Stimulated activated CD4-positive, alpha-beta T cell treated with anti-CD3 and anti-CD28 coated beads, Interleukin-2, amount 100 ng/mL, for 4 hours (primary cell): ENCODE measurements around the gene CLIC4.
"Not testable (repeated sequence)": the region's sequence is repeated elsewhere in the genome, so short reads cannot be mapped to it uniquely, and the experiment has no call there.

ENCODE experiments used
- DNase-seq: peaks from one replicate; pipeline ENCODE4 v3.0.0-alpha.2; 2020; ENCODE audit warnings: low read depth

The CLIC4 gene

GRCh38 chr1:24773618-24774017 is 28.4 kb downstream of the CLIC4 start:
- no peak for DNase-seq

GRCh38 chr1:24775348-24775747 is 30.1 kb downstream of the CLIC4 start:
- no peak for DNase-seq

DNA sequence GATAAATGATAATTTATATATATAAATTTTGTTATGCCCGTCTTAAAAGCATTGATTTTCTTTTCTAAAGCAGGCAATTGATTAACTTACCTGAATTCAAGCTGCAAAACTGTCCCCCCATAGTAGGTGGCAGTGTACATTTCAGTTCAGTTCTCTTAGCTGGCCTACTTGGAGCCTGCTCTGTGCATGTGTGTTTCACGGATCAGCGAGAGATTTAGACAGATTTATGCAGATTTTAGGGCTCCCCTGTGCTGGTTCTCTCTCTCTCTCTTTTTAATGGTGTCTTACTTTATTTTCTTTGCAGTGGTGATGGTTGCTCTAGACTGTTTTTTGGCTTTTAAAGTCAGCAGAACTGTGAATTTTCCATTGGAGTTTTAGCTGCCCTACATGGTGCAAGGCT is 30.7 kb downstream of the CLIC4 start:
- DNase-seq = no peak

- DNase-seq = no peak
Measured at GRCh38 chr1:24776821-24777220, 31.6 kb downstream of the CLIC4 start.

DNA sequence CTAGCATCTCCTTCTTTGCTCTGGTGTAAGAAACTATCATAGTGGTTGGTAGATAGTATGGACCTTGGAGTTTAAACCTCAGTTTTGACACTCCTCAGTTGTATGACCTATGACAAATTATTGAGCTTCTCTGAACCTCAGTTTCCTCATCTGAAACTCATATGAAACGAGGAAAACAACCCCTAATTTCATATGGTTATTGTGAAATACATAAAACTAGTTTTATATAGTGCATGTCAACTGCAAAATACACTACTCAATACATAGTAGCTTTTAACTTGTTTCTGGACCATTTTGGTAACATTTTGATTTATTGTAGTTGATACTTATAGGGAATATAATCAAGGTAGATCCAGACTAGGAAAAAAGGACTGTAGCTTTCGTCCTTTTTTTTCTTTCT is 32.9 kb downstream of the CLIC4 start:
- DNase-seq = no peak

DNA sequence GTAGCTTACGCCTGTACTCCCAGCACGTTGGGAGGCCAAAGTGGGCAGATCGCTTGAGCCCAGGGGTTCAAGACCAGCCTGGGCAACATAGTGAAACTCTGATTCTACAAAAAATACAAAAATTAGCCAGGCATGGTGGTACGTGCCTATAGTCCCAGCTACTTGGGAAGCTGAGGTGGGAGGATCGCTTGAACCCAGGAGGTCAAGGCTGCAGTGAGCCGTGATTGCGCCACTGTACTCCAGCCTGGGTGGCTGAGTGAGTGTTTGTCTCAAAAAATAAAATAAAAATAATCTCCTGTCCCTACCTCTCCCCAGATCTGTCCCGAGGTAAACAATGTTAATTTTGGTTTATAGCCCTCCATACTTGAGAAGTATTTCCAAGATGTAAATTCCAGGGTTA is 34.0 kb downstream of the CLIC4 start:
- DNase-seq = not testable (repeated sequence)

- DNase-seq = no peak
Measured at GRCh38 chr1:24779689-24780464, 34.6 kb downstream of the CLIC4 start.

- DNase-seq = not testable (repeated sequence)
Measured at GRCh38 chr1:24780626-24781025, 35.4 kb downstream of the CLIC4 start.

DNA sequence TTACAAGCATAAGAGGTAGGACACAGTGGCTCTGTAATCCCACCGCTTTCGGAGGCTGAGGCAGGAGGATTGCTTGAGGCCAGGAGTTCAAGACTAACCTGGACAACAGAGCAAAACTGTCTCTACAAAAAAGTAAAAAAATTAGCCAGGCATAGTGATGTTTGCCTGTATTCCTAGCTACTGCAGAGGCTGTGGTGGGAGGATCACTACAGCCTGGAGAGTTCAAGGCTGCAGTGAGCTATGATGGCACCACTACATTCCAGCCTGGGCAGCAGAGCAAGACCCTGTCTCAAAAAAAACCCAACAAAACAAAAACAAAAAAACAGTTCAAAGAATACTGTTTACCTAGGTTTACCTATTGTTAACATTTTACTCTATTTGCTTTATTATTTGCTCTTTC is 37.4 kb downstream of the CLIC4 start:
- DNase-seq = no peak

DNA sequence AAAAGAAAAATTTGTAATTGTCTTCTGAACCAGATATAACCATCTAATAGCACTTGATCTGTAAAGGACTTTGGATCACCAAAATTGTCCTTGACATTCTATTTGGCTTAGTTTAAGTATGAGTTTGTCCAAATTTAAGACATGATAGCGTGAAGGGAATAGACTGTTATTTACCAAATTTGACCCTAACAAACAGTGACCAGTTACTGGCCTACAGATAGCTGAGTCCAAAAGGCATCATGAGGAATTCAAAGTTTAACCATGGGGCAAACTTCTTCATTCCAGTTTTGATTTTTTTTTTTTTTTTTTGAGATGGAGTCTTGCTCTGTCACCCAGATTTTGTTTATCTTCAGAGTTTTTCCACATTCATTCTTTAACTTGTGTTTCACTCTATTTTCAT is 38.5 kb downstream of the CLIC4 start:
- DNase-seq = no peak

DNA sequence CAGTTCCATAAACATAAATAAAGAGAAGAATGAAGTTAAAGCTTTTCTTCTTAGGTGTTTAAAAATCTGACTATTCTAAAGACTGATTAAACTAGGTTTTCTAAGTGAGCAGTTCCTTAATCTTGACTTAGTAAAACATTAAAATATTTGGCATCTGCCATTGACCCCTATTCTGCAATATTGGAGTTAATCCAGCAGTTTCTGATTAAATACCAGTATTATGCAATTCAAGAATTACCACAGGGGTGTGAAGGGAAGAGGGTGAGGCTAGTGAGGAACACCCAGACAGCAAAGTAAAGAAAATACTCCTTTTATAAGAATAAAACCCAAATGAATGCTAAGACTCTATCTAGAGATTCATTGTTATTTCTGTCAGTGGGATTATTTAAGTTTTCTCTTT is 40.9 kb downstream of the CLIC4 start:
- no peak for DNase-seq

DNA sequence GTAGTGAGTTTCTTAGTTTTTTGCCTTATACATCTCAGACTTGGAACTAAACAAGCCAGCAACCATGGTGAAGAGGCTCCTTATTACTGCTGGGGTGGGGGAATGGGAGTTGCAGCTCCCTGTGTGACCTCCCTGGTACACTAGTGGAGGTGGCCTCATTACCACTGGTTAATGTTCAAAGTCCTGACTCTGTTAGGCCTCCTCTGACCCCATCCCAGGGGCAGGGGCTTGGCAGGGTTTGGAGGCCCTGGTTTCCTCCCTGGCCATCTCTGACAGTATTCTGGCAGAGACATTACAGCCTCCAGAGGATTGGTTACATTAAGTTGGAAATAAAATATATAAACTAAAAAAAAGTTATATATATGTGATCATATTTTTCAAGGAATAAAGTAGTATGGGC is 45.2 kb downstream of the CLIC4 start:
- DNase-seq = no peak

DNA sequence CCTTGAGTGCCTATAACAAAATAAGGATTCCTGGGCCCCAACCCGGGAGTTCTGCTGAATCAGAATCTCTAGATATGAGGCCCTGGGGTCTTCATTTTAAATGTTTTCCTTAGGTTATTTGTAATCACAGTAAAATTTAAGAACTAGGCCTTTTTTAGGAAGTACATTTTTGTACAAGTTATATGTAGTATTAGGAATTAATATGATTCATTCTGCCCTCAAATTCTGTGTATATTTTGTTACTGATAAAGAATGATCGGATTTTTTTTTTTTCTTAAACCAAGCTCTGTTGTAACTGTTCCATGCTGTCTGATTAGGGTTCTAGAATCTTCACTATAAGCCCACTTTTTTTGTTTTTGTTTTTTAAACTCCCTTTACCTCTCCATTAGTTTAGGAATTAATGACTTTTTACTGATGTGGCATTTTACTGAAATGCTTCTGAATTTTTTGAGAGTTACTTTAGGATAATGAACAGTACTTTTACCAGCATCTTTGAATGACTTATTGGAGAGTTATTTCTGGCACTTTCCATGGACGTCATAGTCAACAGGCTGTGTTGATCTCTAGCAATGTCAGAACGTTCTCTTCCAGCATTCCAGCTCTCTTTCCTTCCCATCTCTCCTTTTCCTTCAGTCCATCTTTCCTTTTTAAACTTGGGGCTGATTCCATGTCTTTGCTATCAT is 48.3 kb downstream of the CLIC4 start:
- no peak for DNase-seq

- DNase-seq = not testable (repeated sequence)
Measured at GRCh38 chr1:24794130-24794502, 48.9 kb downstream of the CLIC4 start.

- no peak for DNase-seq
Measured at GRCh38 chr1:24795236-24795635, 50.0 kb downstream of the CLIC4 start.

- DNase-seq = no peak
Measured at GRCh38 chr1:24796524-24796923, 51.3 kb downstream of the CLIC4 start.

DNA sequence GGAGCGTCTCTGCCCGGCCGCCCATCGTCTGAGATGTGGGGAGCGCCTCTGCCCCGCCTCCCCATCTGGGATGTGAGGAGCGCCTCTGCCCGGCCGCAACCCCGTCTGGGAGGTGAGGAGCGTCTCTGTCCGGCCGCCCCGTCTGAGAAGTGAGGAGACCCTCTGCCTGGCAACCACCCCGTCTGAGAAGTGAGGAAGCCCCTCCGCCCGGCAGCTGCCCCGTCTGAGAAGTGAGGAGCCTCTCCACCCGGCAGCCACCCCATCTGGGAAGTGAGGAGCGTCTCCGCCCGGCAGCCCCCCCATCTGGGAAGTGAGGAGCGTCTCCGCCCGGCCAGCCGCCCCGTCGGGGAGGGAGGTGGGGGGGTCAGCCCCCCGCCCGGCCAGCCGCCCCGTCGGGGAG is 54.0 kb downstream of the CLIC4 start:
- DNase-seq = not testable (repeated sequence)

- DNase-seq = no peak
Measured at GRCh38 chr1:24801176-24801575, 55.9 kb downstream of the CLIC4 start.

GRCh38 chr1:24803220-24803619 is 58.0 kb downstream of the CLIC4 start:
- DNase-seq = no peak

GRCh38 chr1:24803987-24804530 is 58.8 kb downstream of the CLIC4 start:
- DNase-seq = peak; percentile 12

DNA sequence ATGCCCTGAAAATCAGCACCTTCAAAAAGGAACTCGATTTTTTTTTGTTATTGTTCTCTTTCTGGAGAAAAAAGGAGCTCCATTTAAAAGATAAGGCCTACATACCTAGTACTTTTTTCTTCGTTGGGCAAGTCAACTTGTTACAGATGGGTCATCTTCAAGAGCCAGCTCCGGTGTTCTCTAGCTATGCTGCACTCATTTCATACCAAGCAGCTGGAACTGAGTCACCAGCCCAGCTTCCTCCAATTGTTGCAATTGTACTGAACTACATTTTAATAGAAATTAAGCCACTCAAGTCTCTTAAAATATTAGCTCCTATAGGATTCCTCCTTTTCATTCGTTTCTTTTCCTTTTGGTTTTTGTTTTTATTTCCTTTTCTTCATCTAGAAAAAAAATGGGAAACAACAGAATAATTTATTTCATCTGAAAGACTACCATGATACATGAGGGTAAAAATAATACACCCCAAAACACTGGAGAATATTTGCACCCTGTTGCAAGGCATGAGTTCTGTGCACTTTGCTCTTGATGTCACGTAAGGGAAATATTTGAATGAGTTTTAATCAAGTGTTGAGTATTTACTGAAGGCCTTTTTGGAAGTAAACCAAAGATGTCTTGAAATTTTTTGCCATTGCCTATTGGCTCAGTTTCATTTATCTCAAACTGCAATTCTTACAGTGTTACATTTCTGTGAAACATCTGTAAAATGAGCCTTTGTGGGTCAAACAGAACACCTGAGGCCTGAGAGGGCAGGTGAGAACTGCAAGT is 60.5 kb downstream of the CLIC4 start:
- no peak for DNase-seq

GRCh38 chr1:24806588-24806987 is 61.3 kb downstream of the CLIC4 start:
- no peak for DNase-seq

DNA sequence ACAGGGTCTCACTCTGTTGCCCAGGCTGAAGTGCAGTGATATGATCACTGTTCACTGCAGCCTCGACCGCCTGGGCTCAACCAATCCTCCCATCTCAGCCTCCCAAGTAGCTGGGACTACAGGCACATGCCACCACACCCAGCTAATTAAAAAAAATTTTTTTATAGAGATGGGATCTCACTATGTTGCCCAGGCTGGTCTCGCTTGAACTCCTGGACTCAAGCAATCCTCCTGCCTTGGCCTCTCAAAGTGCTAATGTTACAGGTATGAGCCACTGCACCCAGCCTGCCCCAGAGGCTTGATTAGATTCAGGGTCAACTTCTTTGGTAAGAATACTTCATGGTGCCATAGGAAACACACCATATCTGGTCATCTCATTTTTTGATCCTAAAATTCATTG is 66.2 kb downstream of the CLIC4 start:
- not testable (repeated sequence) for DNase-seq
